Muscle layer of colon (tissue), 2 donors: ENCODE measurements around the gene DISC1.
"Not testable (repeated sequence)": the region's sequence is repeated elsewhere in the genome, so short reads cannot be mapped to it uniquely, and the experiment has no call there.

Experiments
- H3K27ac ChIP-seq: one replicate; pipeline ENCODE4 v1.7.0; 2013; ENCODE audit warnings: low read depth, mild to moderate bottlenecking, low read length, moderate library complexity
- H3K27me3 ChIP-seq, 2 donors: one replicate each; pipeline ENCODE4 v1.7.0; 2013; ENCODE audit warnings: low read length in 2 of 2, mild to moderate bottlenecking in 2 of 2; ENCODE audit not compliant: insufficient read depth in 2 of 2, control insufficient read depth in 1 of 2
- H3K36me3 ChIP-seq: one replicate; pipeline ENCODE4 v1.7.0; 2013; ENCODE audit warnings: mild to moderate bottlenecking, low read length; ENCODE audit not compliant: insufficient read depth
- H3K4me1 ChIP-seq: one replicate; pipeline ENCODE4 v1.7.0; 2013; ENCODE audit warnings: mild to moderate bottlenecking, low read length; ENCODE audit not compliant: insufficient read depth
- H3K4me3 ChIP-seq, 2 donors: one replicate each; pipeline ENCODE4 v1.7.0; 2013; ENCODE audit warnings: low read length in 2 of 2, low read depth in 1 of 2, mild to moderate bottlenecking in 1 of 2, moderate library complexity in 1 of 2
- H3K9ac ChIP-seq: one replicate; pipeline ENCODE4 v1.7.0; 2013; ENCODE audit warnings: low read length
- H3K9me3 ChIP-seq: one replicate; pipeline ENCODE4 v1.7.0; 2013; ENCODE audit warnings: mild to moderate bottlenecking, low read length
- donor health status: abdominal sarcoma.
- donor health status: Adenocarcinoma of cecum.

DISC1 gene

GRCh38 chr1:231935856-231936255, 309.3 kb downstream of the DISC1 start:
- Histone ChIP-seq H3K27ac (no peak overlapping the region), H3K4me1 (peaks cover 4% of the 10 kb centered on the region), H3K27me3 (no peaks in the 10 kb centered on the region), H3K4me3 (no peak overlapping the region), H3K36me3 (no peaks in the 10 kb centered on the region), H3K9me3 (no peaks in the 10 kb centered on the region), H3K9ac (no peak overlapping the region)

- Histone ChIP-seq H3K4me1 (peaks cover 4% of the 10 kb centered on the region), H3K36me3 (no peaks in the 10 kb centered on the region), H3K9ac (no peak overlapping the region), H3K27me3 (no peaks in the 10 kb centered on the region), H3K4me3 (no peak overlapping the region), H3K9me3 (no peaks in the 10 kb centered on the region), H3K27ac (no peak overlapping the region)
Observed at GRCh38 chr1:231936983-231937775, 310.6 kb downstream of the DISC1 start.

GRCh38 chr1:231938211-231938610, 311.6 kb downstream of the DISC1 start:
- Histone ChIP-seq H3K27me3 (no peaks in the 10 kb centered on the region), H3K4me3 (no peak overlapping the region), H3K27ac (no peak overlapping the region), H3K4me1 (peaks cover 4% of the 10 kb centered on the region), H3K36me3 (no peaks in the 10 kb centered on the region), H3K9me3 (no peaks in the 10 kb centered on the region), H3K9ac (no peak overlapping the region)

GRCh38 chr1:231938711-231939110, 312.1 kb downstream of the DISC1 start:
- Histone ChIP-seq H3K4me1 (peaks cover 4% of the 10 kb centered on the region), H3K36me3 (no peaks in the 10 kb centered on the region), H3K27me3 (no peaks in the 10 kb centered on the region), H3K9ac (no peak overlapping the region), H3K9me3 (no peaks in the 10 kb centered on the region), H3K4me3 (no peak overlapping the region), H3K27ac (no peak overlapping the region)

GRCh38 chr1:231939118-231939517, 312.5 kb downstream of the DISC1 start:
- peaks cover 4% of the 10 kb centered on the region for H3K4me1 ChIP-seq
- H3K27ac ChIP-seq: no peak overlapping the region
- no peak overlapping the region for H3K9ac ChIP-seq
- H3K27me3 ChIP-seq: no peaks in the 10 kb centered on the region
- H3K9me3 ChIP-seq: no peaks in the 10 kb centered on the region
- H3K36me3 ChIP-seq: no peaks in the 10 kb centered on the region
- no peak overlapping the region for H3K4me3 ChIP-seq

- no peak overlapping the region for H3K27ac ChIP-seq
- peaks cover 4% of the 10 kb centered on the region for H3K4me1 ChIP-seq
- no peak overlapping the region for H3K4me3 ChIP-seq
- H3K27me3 ChIP-seq: no peaks in the 10 kb centered on the region
- H3K36me3 ChIP-seq: no peaks in the 10 kb centered on the region
- H3K9me3 ChIP-seq: no peaks in the 10 kb centered on the region
- H3K9ac ChIP-seq: no peak overlapping the region
Observed at GRCh38 chr1:231940116-231940515, 313.5 kb downstream of the DISC1 start.

- no peak overlapping the region for H3K4me3 ChIP-seq
- H3K36me3 ChIP-seq: no peaks in the 10 kb centered on the region
- H3K4me1 ChIP-seq: peaks cover 4% of the 10 kb centered on the region
- H3K9me3 ChIP-seq: no peaks in the 10 kb centered on the region
- H3K9ac ChIP-seq: no peak overlapping the region
- no peak overlapping the region for H3K27ac ChIP-seq
- H3K27me3 ChIP-seq: no peaks in the 10 kb centered on the region
Observed at GRCh38 chr1:231940701-231941100, 314.1 kb downstream of the DISC1 start.

- no peaks in the 10 kb centered on the region for H3K36me3 ChIP-seq
- no peaks in the 10 kb centered on the region for H3K27me3 ChIP-seq
- no peaks in the 10 kb centered on the region for H3K9me3 ChIP-seq
- no peak overlapping the region for H3K4me3 ChIP-seq
- no peak overlapping the region for H3K27ac ChIP-seq
- H3K9ac ChIP-seq: no peak overlapping the region
- H3K4me1 ChIP-seq: no peaks in the 10 kb centered on the region
Observed at GRCh38 chr1:231943084-231943483, 316.5 kb downstream of the DISC1 start.

- not testable (repeated sequence) for H3K36me3 ChIP-seq, H3K9me3 ChIP-seq, H3K27me3 ChIP-seq, H3K27ac ChIP-seq, H3K9ac ChIP-seq, H3K4me1 ChIP-seq, H3K4me3 ChIP-seq
Observed at GRCh38 chr1:231948102-231948501, 321.5 kb downstream of the DISC1 start.

- no peak overlapping the region for H3K27ac ChIP-seq
- H3K4me3 ChIP-seq: no peak overlapping the region
- no peak overlapping the region for H3K9ac ChIP-seq
- H3K4me1 ChIP-seq: no peaks in the 10 kb centered on the region
- no peaks in the 10 kb centered on the region for H3K36me3 ChIP-seq
- H3K9me3 ChIP-seq: no peaks in the 10 kb centered on the region
- no peaks in the 10 kb centered on the region for H3K27me3 ChIP-seq
Observed at GRCh38 chr1:231949277-231950091, 322.9 kb downstream of the DISC1 start.

GRCh38 chr1:231950331-231951128, 323.9 kb downstream of the DISC1 start:
- H3K27me3 ChIP-seq: no peaks in the 10 kb centered on the region
- no peak overlapping the region for H3K27ac ChIP-seq
- no peak overlapping the region for H3K4me3 ChIP-seq
- no peaks in the 10 kb centered on the region for H3K9me3 ChIP-seq
- H3K4me1 ChIP-seq: no peaks in the 10 kb centered on the region
- H3K36me3 ChIP-seq: no peaks in the 10 kb centered on the region
- H3K9ac ChIP-seq: no peak overlapping the region
